CD4-positive, alpha-beta T cell treated with Interleukin-17A for 4 hours (primary cell): ENCODE data around the gene DIP2A.
A peak's percentile ranks its signal among the peaks of the same experiment; 100 is the strongest.

Experiments
- DNase-seq: peaks from one replicate; pipeline ENCODE4 v3.0.0-alpha.2; 2020; ENCODE audit warnings: mixed read lengths

The DIP2A gene, protein sequence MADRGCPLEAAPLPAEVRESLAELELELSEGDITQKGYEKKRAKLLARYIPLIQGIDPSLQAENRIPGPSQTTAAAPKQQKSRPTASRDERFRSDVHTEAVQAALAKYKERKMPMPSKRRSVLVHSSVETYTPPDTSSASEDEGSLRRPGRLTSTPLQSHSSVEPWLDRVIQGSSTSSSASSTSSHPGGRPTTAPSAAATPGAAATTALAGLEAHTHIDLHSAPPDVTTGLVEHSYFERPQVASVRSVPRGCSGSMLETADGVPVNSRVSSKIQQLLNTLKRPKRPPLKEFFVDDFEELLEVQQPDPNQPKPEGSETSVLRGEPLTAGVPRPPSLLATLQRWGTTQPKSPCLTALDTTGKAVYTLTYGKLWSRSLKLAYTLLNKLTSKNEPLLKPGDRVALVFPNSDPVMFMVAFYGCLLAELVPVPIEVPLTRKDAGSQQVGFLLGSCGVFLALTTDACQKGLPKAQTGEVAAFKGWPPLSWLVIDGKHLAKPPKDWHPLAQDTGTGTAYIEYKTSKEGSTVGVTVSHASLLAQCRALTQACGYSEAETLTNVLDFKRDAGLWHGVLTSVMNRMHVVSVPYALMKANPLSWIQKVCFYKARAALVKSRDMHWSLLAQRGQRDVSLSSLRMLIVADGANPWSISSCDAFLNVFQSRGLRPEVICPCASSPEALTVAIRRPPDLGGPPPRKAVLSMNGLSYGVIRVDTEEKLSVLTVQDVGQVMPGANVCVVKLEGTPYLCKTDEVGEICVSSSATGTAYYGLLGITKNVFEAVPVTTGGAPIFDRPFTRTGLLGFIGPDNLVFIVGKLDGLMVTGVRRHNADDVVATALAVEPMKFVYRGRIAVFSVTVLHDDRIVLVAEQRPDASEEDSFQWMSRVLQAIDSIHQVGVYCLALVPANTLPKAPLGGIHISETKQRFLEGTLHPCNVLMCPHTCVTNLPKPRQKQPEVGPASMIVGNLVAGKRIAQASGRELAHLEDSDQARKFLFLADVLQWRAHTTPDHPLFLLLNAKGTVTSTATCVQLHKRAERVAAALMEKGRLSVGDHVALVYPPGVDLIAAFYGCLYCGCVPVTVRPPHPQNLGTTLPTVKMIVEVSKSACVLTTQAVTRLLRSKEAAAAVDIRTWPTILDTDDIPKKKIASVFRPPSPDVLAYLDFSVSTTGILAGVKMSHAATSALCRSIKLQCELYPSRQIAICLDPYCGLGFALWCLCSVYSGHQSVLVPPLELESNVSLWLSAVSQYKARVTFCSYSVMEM (N-terminal part only)

GRCh38 chr21:46458315-46459023 lies at the start of gene DIP2A:
Gene DIP2A, plus strand, starts transcription at chr21:46458891. Its CDS starts 241 bp downstream, at chr21:46459132.
- DNase-seq = peak; percentile 94

DNA sequence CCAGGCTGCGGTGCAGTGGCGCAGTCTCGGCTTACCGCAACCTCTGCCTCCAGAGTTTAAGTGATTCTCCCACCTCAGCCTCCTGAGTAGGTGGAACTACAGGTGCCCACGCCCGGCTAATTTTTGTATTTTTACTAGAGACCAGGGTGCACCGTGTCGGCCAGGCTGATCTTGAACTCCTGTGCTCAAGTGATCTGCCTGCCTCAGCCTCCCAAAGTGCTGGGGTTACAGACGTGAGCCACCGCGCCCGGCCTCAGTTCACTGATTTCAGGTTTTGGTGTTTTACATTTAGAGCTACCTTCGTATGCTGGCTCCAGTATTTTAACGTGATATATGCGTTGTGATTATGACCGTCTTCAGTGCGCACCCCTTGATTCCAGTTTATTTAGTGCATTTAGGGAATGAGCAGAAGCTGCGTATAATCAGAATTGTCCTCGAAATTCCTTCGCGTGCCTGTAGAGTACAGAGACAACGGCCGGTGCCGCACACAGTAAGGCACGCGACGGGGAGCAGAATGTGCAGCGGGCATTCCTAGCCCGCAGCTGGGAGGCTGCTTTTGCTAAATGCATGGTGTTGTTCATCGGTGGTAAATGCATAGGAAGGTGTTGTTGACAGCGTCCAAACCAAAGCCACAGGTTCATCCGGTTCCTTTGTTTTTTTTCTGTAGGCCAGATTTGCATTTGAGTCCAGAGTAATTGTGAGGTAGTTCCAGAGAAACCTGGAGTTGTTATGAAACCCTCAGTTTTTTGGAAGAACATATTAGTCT lies 48.9 kb upstream of the DIP2A start:
- DNase-seq = no peak

GRCh38 chr21:46410516-46410915 lies 48.2 kb upstream of the DIP2A start:
- no peak for DNase-seq

DNA sequence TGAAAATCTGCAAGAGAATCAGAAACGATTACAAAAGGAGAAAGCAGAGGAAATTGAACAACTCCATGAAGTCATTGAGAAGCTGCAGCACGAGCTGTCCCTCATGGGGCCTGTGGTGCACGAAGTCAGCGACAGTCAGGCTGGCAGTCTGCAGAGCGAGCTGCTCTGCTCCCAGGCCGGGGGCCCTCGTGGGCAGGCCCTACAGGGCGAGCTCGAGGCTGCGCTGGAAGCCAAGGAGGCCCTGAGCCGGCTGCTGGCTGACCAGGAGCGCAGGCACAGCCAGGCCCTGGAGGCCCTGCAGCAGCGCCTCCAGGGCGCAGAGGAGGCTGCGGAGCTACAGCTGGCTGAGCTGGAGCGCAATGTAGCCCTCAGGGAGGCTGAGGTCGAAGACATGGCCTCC lies 47.5 kb upstream of the DIP2A start:
- DNase-seq = no peak

GRCh38 chr21:46411691-46412090 lies 47.0 kb upstream of the DIP2A start:
- DNase-seq = no peak

DNA sequence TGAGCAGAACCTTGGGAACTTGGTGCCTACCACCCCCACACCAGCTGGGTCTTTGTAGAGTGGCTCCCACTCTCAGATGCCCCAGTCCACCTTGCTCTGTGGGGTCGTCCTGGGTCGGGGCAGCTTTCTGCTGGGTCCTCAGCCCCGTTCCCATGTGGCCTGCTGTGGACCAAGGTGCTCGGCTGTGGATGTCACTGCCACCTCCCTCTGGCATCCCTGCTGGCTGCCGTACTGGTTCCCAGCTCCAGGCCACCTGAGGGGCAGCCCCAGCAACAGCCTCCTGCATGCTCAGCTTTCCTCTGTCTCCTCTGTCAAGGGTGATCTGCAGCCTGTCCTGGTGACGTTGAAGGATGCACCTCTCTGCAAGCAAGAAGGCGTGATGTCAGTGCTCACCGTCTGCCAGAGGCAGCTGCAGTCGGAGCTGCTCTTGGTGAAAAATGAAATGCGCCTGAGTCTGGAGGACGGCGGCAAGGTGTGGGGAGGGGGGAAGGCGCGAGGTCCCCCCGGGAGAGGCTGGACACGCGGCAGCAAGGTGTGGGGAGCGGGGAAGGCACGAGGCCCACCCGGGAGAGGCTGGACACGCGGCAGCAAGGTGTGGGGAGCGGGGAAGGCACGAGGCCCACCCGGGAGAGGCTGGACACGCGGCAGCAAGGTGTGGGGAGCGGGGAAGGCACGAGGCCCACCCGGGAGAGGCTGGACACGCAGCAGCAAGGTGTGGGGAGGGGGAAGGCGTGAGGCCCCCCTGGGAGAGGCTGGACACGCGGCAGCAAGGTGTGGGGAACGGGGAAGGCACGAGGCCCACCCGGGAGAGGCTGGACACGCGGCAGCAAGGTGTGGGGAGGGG lies 45.9 kb upstream of the DIP2A start:
- DNase-seq = no peak

DNA sequence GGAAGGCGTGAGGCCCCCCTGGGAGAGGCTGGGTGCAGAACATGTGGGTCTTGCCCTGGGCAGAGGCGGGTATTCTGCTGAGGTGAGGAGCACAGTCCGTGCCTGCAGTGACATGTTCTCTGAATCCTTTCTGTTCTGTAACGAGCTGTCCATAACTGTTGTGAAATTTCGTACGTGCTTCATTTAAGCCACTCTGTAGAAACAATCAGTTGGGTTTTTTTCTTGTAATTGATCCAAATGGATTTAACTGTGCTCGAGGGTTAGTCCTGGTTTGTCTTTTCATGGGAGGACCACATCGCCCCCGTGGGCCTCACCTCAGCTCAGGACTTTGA lies 45.4 kb upstream of the DIP2A start:
- DNase-seq = no peak

- no peak for DNase-seq
Observed at GRCh38 chr21:46414965-46415275, 43.8 kb upstream of the DIP2A start.

DNA sequence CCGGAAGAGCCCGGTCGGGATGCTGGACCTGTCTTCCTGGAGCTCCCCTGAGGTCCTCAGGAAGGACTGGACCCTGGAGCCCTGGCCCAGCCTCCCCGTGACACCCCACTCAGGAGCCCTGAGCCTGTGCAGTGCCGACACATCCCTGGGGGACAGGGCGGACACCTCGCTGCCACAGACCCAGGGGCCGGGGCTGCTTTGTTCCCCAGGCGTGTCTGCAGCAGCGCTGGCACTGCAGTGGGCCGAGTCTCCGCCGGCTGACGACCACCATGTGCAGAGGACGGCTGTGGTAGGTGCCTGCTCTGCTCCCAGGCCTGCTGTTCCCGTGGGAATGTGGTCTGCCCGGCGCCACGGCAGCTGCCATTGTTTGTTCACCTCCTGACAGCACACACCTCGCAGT lies 42.1 kb upstream of the DIP2A start:
- no peak for DNase-seq

DNA sequence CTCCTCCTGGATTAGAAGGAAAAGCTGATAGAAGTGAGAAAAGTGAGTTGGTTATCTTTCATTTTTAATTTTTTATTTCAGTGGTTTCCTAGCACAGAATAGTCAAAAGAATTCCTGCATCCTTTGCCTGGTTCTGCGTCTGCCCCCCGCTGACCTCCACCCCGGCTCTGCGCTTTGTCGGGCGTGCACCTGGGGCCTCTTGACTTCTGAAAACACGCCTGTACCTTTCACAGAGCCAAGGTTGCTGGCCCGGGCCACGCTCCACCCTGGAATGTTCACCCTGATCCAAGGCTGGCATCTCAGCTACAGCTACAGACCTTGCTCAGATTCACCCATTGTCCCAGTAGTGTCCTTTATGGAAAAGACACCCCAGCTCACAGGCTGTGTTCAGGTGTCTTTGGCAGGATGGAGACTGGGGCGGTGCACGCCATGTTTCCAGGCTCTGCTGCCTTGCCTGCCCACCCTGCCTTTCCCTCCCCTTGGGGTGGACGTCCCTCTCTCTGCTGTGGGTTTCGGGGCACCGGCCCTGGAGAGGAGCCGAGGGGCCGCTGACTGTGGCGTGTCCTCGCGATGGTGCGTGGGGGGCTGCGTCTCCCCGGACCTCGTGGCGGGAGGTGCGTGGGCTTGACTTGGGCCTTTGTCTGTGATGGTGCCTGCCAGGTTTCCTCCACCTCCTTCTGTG lies 40.3 kb upstream of the DIP2A start:
- no peak for DNase-seq

DNA sequence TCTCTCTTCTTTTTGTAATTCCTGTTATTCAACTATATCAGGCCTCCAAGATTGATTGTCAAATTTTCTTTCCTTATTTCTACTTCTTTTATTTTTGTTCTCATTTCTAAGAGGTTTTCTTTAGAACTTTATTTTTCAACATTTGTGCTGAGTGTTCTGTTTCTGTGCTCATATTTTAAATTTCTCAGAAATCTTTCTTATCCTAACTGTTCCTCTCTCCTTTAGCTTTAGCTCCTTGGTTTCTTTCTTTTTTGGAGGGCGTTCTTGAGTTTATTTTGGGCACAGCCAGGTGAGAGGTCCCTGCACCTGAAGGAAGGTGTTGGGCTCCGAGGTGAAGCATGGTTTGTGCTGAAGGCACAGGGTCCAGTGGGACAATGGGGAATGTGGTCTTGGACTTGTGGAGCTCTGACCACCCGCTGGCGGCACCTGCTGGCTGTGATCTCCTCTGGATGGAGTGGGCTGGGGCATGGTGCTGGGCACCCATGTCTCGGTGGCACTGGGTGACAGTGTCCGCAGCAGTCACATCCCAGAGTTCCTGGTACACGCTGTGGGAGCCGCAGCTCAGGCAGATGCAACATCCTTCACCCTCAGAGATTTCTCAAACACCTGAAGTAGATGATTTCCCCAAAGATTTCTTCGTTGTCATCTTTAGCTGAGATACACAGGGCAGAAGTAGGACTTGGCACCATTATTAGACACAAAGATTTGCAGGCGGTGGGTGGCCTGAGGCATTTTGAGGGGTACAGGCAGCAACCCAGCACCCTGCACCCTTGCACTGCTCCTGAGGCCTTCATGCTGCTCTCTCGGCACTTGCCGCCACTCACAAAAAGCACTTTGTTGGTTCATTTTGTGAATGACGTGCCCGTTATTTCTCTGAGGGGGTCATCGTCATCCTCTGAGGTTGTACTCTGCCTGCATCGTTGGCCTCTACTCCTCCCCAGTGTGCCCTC lies 38.2 kb upstream of the DIP2A start:
- no peak for DNase-seq

- no peak for DNase-seq
Observed at GRCh38 chr21:46421191-46421750, 37.4 kb upstream of the DIP2A start.

- DNase-seq = no peak
Observed at GRCh38 chr21:46421756-46422555, 36.7 kb upstream of the DIP2A start.

GRCh38 chr21:46422636-46423241 lies 36.0 kb upstream of the DIP2A start:
- no peak for DNase-seq

- peak; percentile 55 for DNase-seq
Observed at GRCh38 chr21:46423546-46424038, 35.1 kb upstream of the DIP2A start.

DNA sequence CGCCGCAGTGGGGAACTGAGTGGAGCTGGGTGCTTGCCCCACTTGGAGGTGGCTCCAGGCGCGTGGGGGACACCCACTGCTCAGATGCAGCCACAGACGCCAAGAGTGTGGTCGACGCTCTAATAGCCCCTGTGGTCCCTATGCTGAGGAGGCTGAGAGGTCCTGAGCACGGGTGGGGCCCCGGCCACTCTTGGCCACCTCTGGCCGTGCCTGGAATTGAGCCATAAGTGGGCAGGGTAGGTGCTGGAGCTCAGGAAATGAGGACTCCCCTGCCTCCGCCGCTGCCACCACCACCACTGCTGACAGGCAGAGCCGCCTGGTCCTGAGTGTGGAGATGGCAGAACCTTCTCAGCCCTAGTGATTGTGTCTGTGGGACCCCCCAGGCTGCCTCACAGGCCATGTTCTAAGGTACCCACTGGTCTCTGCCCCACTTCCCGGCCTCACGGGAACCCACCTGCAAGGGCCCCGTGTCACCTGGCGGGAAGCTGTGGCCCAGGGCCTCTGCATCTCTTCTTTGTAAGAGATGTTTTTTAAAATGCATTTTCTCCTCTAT lies 34.6 kb upstream of the DIP2A start:
- DNase-seq = peak; percentile 41

DNA sequence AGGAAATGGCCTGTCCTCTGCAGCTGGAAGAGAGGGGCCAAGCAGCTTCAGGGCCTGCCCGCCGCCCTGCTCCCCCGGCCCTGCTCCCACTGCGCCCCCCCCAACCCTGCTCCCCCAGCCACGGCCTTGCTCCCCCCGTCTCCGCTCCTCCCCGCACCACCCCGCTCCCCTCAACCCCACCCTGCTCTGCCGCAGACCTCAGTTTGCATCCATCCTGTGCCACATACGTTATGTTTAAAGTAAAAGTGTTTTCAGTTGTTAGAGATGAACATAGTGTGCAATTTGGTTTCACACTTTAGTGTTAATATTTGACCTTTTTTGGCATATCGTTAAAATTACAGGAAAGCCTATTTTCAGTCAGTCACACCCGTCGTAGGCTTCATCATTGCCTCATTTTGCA lies 34.1 kb upstream of the DIP2A start:
- peak; percentile 46 for DNase-seq
